ENCODE measurements around the gene LSAMP. TPM values are rescaled to one million over a fixed set of nuclear protein-coding genes. Genes with fewer than 3 reads are reported as not detected.

LSAMP gene
- total RNA-seq, 1 donor from 2014 or later = 24.6 TPM

DNA sequence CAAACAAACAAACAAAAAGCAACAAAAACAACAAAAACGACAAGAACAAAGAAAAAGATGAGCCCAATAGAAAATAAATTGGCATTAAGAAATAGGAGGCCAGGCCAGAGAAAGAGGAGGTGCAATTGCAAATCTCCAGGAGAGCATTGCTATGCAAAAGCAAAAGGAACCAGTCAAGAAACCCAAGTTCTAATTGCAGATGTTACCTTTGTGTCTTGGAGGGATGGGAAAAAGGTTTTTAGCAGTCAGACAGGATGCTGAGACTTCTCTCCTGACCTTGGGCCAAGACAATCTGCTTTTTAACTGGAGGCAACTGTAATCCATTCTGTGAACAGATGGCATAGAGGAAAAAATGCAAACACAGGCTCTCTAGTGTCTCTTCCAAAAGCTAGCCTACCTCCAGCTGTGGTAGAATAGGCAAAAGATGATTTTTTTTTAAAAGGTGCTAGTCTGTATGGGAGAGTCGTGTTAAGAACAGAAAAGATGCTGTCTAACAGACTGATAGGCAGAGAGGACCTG is 56.4 kb downstream of the LSAMP start:
- no peak overlapping the region for H3K27ac ChIP-seq
- intact Hi-C loops (cut with DNase I) = no loop called here
- TF ChIP-seq, protein P1, sequence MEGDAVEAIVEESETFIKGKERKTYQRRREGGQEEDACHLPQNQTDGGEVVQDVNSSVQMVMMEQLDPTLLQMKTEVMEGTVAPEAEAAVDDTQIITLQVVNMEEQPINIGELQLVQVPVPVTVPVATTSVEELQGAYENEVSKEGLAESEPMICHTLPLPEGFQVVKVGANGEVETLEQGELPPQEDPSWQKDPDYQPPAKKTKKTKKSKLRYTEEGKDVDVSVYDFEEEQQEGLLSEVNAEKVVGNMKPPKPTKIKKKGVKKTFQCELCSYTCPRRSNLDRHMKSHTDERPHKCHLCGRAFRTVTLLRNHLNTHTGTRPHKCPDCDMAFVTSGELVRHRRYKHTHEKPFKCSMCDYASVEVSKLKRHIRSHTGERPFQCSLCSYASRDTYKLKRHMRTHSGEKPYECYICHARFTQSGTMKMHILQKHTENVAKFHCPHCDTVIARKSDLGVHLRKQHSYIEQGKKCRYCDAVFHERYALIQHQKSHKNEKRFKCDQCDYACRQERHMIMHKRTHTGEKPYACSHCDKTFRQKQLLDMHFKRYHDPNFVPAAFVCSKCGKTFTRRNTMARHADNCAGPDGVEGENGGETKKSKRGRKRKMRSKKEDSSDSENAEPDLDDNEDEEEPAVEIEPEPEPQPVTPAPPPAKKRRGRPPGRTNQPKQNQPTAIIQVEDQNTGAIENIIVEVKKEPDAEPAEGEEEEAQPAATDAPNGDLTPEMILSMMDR (IDR thresholded peaks at IDR 0.05) = no peak
- DNase-seq (no peak), ATAC-seq (no peak)
- H3K9me3 ChIP-seq = no peaks in the 10 kb centered on the region
- no peaks in the 10 kb centered on the region for H3K27me3 ChIP-seq
- H3K36me3 ChIP-seq = no peaks in the 10 kb centered on the region
- H3K4me1 ChIP-seq = no peaks in the 10 kb centered on the region
- H3K4me3 ChIP-seq = no peak overlapping the region

DNA sequence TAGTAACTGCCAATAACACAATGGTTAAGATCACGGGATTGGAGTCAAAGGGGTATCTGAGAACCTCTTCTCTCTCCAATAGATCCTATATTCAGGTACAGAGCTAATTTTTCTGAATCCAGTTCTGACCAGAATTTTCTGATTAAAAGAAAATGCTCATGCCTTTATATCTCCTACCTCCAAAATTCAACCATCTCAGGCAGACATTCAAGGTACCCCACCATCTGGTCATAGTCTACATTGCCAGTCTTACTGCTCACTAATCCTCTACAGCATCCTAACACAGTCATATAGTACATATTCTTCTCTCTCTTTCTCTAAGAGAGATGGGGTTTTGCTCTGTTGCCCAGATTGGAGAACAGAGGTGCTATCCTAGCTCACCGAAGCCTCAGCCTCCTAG is 59.1 kb downstream of the LSAMP start:
- DNase-seq (no peak), ATAC-seq (no peak)
- Histone ChIP-seq H3K36me3 (no peaks in the 10 kb centered on the region), H3K9me3 (no peaks in the 10 kb centered on the region), H3K4me1 (no peaks in the 10 kb centered on the region), H3K4me3 (no peak overlapping the region), H3K27me3 (no peaks in the 10 kb centered on the region), H3K27ac (no peak overlapping the region)
- TF ChIP-seq, protein P1 (IDR thresholded peaks at IDR 0.05) = no peak
- intact Hi-C loops (cut with DNase I) = no loop called here

DNA sequence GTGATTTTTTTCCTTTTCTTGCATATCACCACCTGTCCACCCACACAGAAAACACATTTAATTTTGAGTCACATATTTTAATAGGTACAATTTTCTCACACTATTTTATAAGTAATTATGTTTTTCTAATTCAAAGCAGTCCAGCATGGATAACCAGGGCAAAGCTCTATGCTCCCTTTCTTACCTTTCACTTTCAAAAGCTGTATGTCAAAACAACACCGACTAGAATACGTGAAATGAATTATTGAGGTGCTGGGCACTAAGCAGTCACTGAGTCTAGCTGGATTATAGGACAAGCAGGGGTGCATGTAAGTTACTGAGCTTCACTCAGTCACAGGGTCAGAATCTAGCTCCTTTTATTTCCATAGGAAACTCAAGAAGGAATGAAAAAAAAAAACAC is 60.6 kb downstream of the LSAMP start:
- Histone ChIP-seq H3K36me3 (no peaks in the 10 kb centered on the region), H3K27ac (no peak overlapping the region), H3K9me3 (no peaks in the 10 kb centered on the region), H3K27me3 (no peaks in the 10 kb centered on the region), H3K4me3 (no peak overlapping the region), H3K4me1 (no peaks in the 10 kb centered on the region)
- intact Hi-C loops (cut with DNase I) = no loop called here
- TF ChIP-seq, protein P1 (IDR thresholded peaks at IDR 0.05) = no peak
- DNase-seq (no peak), ATAC-seq (no peak)

DNA sequence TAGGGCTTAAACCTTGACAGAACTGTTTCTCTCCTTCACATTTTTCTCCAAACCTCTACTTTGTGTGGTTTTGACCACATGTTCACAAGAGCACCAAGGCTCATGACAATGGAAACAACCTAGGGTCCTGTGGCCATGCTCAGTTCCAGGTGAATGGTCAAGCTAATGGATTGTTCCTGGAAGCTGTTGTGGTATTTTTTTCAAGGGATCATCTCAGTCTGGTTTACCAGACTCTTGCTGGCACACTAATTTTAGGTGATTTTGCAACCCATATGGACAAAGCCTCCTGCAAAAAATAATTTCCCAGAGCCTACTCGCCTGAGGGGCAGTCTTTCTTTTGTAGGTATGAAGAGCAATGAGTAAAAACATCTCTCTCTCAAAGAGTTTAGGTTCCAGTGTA is 67.2 kb downstream of the LSAMP start:
- DNase-seq (no peak), ATAC-seq (no peak)
- no peak overlapping the region for H3K4me3 ChIP-seq
- no peak overlapping the region for H3K27ac ChIP-seq
- H3K36me3 ChIP-seq = no peaks in the 10 kb centered on the region
- no peaks in the 10 kb centered on the region for H3K9me3 ChIP-seq
- H3K4me1 ChIP-seq = no peaks in the 10 kb centered on the region
- intact Hi-C loops (cut with DNase I) = no loop called here
- TF ChIP-seq, protein P1 (IDR thresholded peaks at IDR 0.05) = no peak
- no peaks in the 10 kb centered on the region for H3K27me3 ChIP-seq

DNA sequence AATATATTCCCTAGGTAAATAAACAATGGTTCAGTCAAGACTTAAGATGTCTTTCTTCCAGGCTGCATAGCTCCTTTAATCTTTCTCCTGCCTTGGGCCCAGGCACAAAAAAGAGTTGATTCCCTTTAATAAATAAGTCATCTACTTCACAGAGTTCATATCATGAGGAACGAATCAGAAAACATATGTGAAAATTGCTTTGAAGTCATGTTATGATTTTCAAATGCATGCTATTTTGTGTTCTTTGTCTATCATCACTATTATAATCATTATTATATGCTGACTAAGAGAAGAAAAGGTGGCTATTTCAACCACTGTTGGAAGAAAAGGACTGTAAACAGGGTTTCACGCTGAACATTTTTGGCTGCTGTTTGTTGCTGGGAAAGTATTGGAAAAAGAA is 70.4 kb downstream of the LSAMP start:
- H3K27ac ChIP-seq = no peak overlapping the region
- intact Hi-C loops (cut with DNase I) = no loop called here
- ATAC-seq (no peak), DNase-seq (no peak)
- H3K9me3 ChIP-seq = no peaks in the 10 kb centered on the region
- H3K36me3 ChIP-seq = no peaks in the 10 kb centered on the region
- TF ChIP-seq, protein P1 (IDR thresholded peaks at IDR 0.05) = no peak
- H3K4me3 ChIP-seq = no peak overlapping the region
- no peaks in the 10 kb centered on the region for H3K4me1 ChIP-seq
- no peaks in the 10 kb centered on the region for H3K27me3 ChIP-seq

DNA sequence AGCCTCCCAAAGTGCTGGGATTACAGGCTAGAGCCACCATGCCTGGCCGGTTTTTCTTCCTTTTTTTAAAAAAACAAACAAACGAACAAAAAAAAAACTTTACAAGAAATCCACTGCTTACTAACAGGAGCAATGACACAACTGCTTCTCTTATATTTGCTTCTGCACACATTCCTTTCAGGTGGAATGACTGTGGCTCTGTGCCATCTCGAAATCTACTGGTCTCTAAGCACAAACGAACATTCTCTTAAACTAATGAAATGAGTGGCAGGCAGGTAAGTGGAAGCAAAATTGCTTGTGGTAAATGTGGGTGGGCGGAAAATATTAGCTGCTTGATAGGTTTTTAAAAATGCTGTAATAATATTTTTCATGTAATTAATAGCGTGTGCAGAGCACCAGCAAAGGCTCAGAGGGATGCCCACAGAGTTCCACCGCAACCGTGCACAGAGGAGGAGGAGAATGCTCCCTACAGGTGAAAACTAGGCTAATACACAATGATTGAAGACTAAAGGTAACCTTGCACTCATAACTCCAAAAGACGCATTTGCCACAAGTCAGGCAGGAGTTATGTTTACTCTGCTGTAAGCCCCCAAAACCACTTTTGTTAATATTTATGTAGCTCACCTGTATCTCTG is 77.4 kb downstream of the LSAMP start:
- Histone ChIP-seq H3K27me3 (no peaks in the 10 kb centered on the region), H3K4me1 (no peaks in the 10 kb centered on the region), H3K4me3 (no peak overlapping the region), H3K36me3 (no peaks in the 10 kb centered on the region), H3K9me3 (no peaks in the 10 kb centered on the region), H3K27ac (no peak overlapping the region)
- ATAC-seq (no peak), DNase-seq (no peak)
- TF ChIP-seq, protein P1 (IDR thresholded peaks at IDR 0.05) = no peak
- intact Hi-C loops (cut with DNase I) = no loop called here

All from upper lobe of right lung (tissue), 1 donor.